SK-N-SH (cell line): ENCODE data around the gene PROM1. TPM values are rescaled to one million over a fixed set of nuclear protein-coding genes. Genes with fewer than 3 reads are reported as not detected.

Source experiments
- CTCF ChIA-PET: fragments of 300-600, 350-600 bp; formaldehyde crosslinking; extraction: SDS; loops from one replicate; lab custom pipeline; 2021; lab: Yijun Ruan, JAX
- POLR2A ChIA-PET: fragments of 350-600 bp; sonication (Branson Sonifier 250); formaldehyde crosslinking; extraction: SDS; loops from one replicate; lab custom pipeline; 2020; ENCODE audit warnings: antibody characterized with exemption, inconsistent platforms; lab: Yijun Ruan, JAX
- DNase-seq: peaks from one replicate; pipeline ENCODE4 v3.0.0; 2012
- H2AFZ ChIP-seq: fragments of 200-600 bp; sonication (generic); 2 replicates; pipeline ENCODE4 v1.8.1; 2016; ENCODE audit warnings: antibody characterized with exemption, mild to moderate bottlenecking, low read depth
- H3F3A ChIP-seq: fragments of 200-600 bp; sonication (generic); replicated peaks from 2 replicates; pipeline ENCODE3; 2016; ENCODE audit warnings: antibody characterized with exemption, mild to moderate bottlenecking; ENCODE audit not compliant: insufficient read depth
- H3K27ac ChIP-seq, 2 experiments: fragments of 200-500 bp in 1 of 2; fragments of 200-600 bp in 1 of 2; sonication (Bioruptor generic) in 1 of 2; sonication (generic), shearing (Covaris generic) in 1 of 2; 2 replicates each; pipeline versions ENCODE4 v1.5.1 to v1.6.1; 2014 to 2016; ENCODE audit warnings: low read depth in 2 of 2, inconsistent platforms in 1 of 2, low read length in 1 of 2, mild to moderate bottlenecking in 1 of 2, mixed read lengths in 1 of 2
- H3K27me3 ChIP-seq: fragments of 200-600 bp; sonication (generic), shearing (Covaris generic); 2 replicates; pipeline ENCODE4 v1.6.1; 2016; ENCODE audit warnings: mixed run types; ENCODE audit not compliant: insufficient read depth
- H3K36me3 ChIP-seq, 2 experiments: fragments of 200-500 bp in 1 of 2; fragments of 200-600 bp in 1 of 2; sonication (Bioruptor generic) in 1 of 2; sonication (generic) in 1 of 2; replicated peaks in 1 of 2; 2 replicates each; pipeline versions ENCODE3 to v1.5.1; 2014 to 2016; ENCODE audit warnings: low read length in 1 of 2, mild to moderate bottlenecking in 1 of 2; ENCODE audit not compliant: insufficient read depth in 2 of 2, control insufficient read depth in 1 of 2
- H3K4me1 ChIP-seq, 2 experiments: fragments of 200-500 bp in 1 of 2; fragments of 200-600 bp in 1 of 2; sonication (Bioruptor generic) in 1 of 2; sonication (generic), shearing (Covaris generic) in 1 of 2; 2 replicates each; pipeline versions ENCODE4 v1.5.1 to v1.6.1; 2014 to 2016; ENCODE audit warnings: low read depth in 1 of 2, low read length in 1 of 2, mixed run types in 1 of 2; ENCODE audit not compliant: insufficient read depth in 2 of 2, control insufficient read depth in 1 of 2
- H3K4me2 ChIP-seq: fragments of 200-600 bp; sonication (generic), shearing (Covaris generic); 2 replicates; pipeline ENCODE4 v1.6.1; 2017; ENCODE audit warnings: mixed run types
- H3K4me3 ChIP-seq, 2 experiments: fragments of 200-500 bp in 1 of 2; fragments of 200-600 bp in 1 of 2; sonication (Bioruptor generic) in 1 of 2; sonication (generic), shearing (Covaris generic) in 1 of 2; 2 replicates each; pipeline versions ENCODE4 v1.5.1 to v1.8.1; 2014 to 2016; ENCODE audit warnings: low read depth in 2 of 2, inconsistent platforms in 1 of 2, low read length in 1 of 2, mild to moderate bottlenecking in 1 of 2, mixed read lengths in 1 of 2, moderate library complexity in 1 of 2
- H3K79me2 ChIP-seq: fragments of 200-600 bp; sonication (generic); 2 replicates; pipeline ENCODE4 v1.8.1; 2017; ENCODE audit warnings: mild to moderate bottlenecking; ENCODE audit not compliant: insufficient read depth
- H3K9ac ChIP-seq: fragments of 200-600 bp; sonication (generic); 2 replicates; pipeline ENCODE4 v1.6.1; 2017; ENCODE audit warnings: mixed run types
- H3K9me2 ChIP-seq: fragments of 200-600 bp; sonication (generic); 2 replicates; pipeline ENCODE4 v1.6.1; 2017; ENCODE audit warnings: mixed run types
- H3K9me3 ChIP-seq: fragments of 200-600 bp; sonication (generic); 2 replicates; pipeline ENCODE4 v1.6.1; 2017; ENCODE audit warnings: mixed run types, mild to moderate bottlenecking, moderate library complexity
- H4K20me1 ChIP-seq: fragments of 200-600 bp; sonication (generic); 2 replicates; pipeline ENCODE4 v1.6.1; 2017; ENCODE audit warnings: mild to moderate bottlenecking, mixed run types; ENCODE audit not compliant: insufficient read depth
- CHD2 ChIP-seq: fragments of 150-350 bp; IDR thresholded peaks from 2 replicates; pipeline ENCODE4 v1.6.1; 2018; ENCODE audit warnings: low read length; ENCODE audit not compliant: partially characterized antibody
- EZH2phosphoT487 ChIP-seq: fragments of 200-600 bp; sonication (generic); IDR thresholded peaks from 2 replicates; pipeline ENCODE4 v1.6.1; 2017; ENCODE audit warnings: low read depth, mixed run types, mild to moderate bottlenecking, antibody characterized with exemption, moderate library complexity, borderline replicate concordance
- FOXJ3 ChIP-seq: sonication (generic); formaldehyde crosslinking; IDR thresholded peaks from 2 replicates; pipeline ENCODE4 v1.5.1; 2020; ENCODE audit warnings: mild to moderate bottlenecking, missing genetic modification reagents
- FOXM1 ChIP-seq: IDR thresholded peaks from 2 replicates; pipeline ENCODE4 v1.4.0; 2012; ENCODE audit warnings: low read depth, mild to moderate bottlenecking
- GABPA ChIP-seq: IDR thresholded peaks from 2 replicates; pipeline ENCODE4 v1.4.0; 2012; ENCODE audit warnings: low read depth, mild to moderate bottlenecking
- JUND ChIP-seq: IDR thresholded peaks from 2 replicates; pipeline ENCODE4 v1.4.0; 2012
- NFIC ChIP-seq: IDR thresholded peaks from 2 replicates; pipeline ENCODE4 v1.4.0; 2012; ENCODE audit warnings: borderline replicate concordance
- NRF1 ChIP-seq: IDR thresholded peaks from 2 replicates; pipeline ENCODE4 v1.6.1; 2012; ENCODE audit warnings: low read depth, mild to moderate bottlenecking, low read length
- RAD21 ChIP-seq: IDR thresholded peaks from 2 replicates; pipeline ENCODE4 v1.6.1; 2012; ENCODE audit warnings: mild to moderate bottlenecking, low read length
- RCOR1 ChIP-seq: fragments of 150-350 bp; IDR thresholded peaks from 2 replicates; pipeline ENCODE4 v1.6.1; 2017; ENCODE audit warnings: antibody characterized with exemption, low read length
- RXRA ChIP-seq: IDR thresholded peaks from 2 replicates; pipeline ENCODE4 v1.4.0; 2012; ENCODE audit warnings: low read depth, mild to moderate bottlenecking, borderline replicate concordance
- SIN3A ChIP-seq: IDR thresholded peaks from 2 replicates; pipeline ENCODE4 v1.6.1; 2012; ENCODE audit warnings: low read depth, mild to moderate bottlenecking, low read length, moderate library complexity, borderline replicate concordance
- TCF12 ChIP-seq: IDR thresholded peaks from 2 replicates; pipeline ENCODE4 v1.4.0; 2012
- YY1 ChIP-seq: IDR thresholded peaks from 2 replicates; pipeline ENCODE4 v1.4.0; 2012; ENCODE audit warnings: low read depth, mild to moderate bottlenecking
- WGBS: methylation state at CpG from one replicate; pipeline ENCODE4 v1.1.6; 2017; ENCODE audit warnings: low lambda C conversion rate; 5-methylcytosine and 5-hydroxymethylcytosine counted together
- polyA plus RNA-seq, 3 experiments: library from polyadenylated mRNA; depleted of rRNA; stranded (reverse); fragments of >200 nt; gene quantifications; 2 replicates each; pipeline ENCODE4 v1.2.3, GENCODE V29; 2012
- TF ChIP-seq, protein P1 (sequence below): IDR thresholded peaks from 2 replicates; pipeline ENCODE4; 2012
- TF ChIP-seq, protein P2 (sequence below): fragments of 150-350 bp; IDR thresholded peaks from 2 replicates; pipeline ENCODE4 v1.6.1; 2016; ENCODE audit warnings: mild to moderate bottlenecking, low read depth, low read length
- TF ChIP-seq, protein P3 (sequence below): fragments of 200-600 bp; sonication (generic); IDR thresholded peaks from 2 replicates; pipeline ENCODE4 v1.6.1; 2017; ENCODE audit warnings: antibody characterized with exemption, mild to moderate bottlenecking, moderate library complexity
- TF ChIP-seq, protein P4 (sequence below): IDR thresholded peaks from 2 replicates; pipeline ENCODE4 v1.4.0; 2012; ENCODE audit warnings: low read depth
- TF ChIP-seq, protein P5 (sequence below): IDR thresholded peaks from 2 replicates; pipeline ENCODE4 v1.4.0; 2012; ENCODE audit warnings: low read depth, borderline replicate concordance

PROM1 gene
- polyA plus RNA-seq, 1 of the 3 experiments (the other 2 are of a cell fraction), result not detected

DNA sequence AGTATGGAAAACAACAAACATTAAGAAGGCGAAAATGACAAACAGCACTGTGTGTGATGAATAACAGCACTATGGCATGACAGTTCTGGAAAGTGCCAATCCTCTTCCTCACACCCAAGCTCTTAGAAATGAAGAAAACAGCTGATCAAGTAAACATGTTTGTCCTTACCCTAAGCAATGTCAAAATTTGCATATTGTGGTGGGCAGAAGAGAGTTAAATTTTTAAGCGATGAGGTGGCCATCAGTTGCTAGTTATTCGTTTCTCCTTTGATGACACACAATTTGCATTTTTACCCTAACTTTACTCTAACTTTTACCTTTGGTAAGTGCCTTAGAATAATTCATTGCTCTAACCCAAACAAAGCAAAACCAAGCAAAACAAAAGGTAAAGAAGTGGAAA, 8.8 kb downstream of the PROM1 start:
- WGBS, result 61% methylated on average over 3 of the region's 3 CpGs
- POLR2A ChIA-PET, result no interaction called here
- no peaks in the 10 kb centered on the region for H3K79me2 ChIP-seq
- no peaks in the 10 kb centered on the region for H3K9me2 ChIP-seq
- TF ChIP-seq NRF1, result no peak
- no peak for TF ChIP-seq YY1
- no peak for TF ChIP-seq GABPA
- no peak for TF ChIP-seq NFIC
- no peak for TF ChIP-seq CHD2
- no peak for TF ChIP-seq FOXJ3
- no peak for TF ChIP-seq RXRA
- no peak for TF ChIP-seq RAD21
- TF ChIP-seq, protein P1, sequence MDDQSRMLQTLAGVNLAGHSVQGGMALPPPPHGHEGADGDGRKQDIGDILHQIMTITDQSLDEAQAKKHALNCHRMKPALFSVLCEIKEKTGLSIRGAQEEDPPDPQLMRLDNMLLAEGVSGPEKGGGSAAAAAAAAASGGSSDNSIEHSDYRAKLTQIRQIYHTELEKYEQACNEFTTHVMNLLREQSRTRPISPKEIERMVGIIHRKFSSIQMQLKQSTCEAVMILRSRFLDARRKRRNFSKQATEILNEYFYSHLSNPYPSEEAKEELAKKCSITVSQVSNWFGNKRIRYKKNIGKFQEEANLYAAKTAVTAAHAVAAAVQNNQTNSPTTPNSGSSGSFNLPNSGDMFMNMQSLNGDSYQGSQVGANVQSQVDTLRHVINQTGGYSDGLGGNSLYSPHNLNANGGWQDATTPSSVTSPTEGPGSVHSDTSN, result no peak
- no peak for TF ChIP-seq RCOR1
- TF ChIP-seq, protein P2, sequence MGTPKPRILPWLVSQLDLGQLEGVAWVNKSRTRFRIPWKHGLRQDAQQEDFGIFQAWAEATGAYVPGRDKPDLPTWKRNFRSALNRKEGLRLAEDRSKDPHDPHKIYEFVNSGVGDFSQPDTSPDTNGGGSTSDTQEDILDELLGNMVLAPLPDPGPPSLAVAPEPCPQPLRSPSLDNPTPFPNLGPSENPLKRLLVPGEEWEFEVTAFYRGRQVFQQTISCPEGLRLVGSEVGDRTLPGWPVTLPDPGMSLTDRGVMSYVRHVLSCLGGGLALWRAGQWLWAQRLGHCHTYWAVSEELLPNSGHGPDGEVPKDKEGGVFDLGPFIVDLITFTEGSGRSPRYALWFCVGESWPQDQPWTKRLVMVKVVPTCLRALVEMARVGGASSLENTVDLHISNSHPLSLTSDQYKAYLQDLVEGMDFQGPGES, result no peak
- TF ChIP-seq FOXM1, result no peak
- TF ChIP-seq, protein P3, sequence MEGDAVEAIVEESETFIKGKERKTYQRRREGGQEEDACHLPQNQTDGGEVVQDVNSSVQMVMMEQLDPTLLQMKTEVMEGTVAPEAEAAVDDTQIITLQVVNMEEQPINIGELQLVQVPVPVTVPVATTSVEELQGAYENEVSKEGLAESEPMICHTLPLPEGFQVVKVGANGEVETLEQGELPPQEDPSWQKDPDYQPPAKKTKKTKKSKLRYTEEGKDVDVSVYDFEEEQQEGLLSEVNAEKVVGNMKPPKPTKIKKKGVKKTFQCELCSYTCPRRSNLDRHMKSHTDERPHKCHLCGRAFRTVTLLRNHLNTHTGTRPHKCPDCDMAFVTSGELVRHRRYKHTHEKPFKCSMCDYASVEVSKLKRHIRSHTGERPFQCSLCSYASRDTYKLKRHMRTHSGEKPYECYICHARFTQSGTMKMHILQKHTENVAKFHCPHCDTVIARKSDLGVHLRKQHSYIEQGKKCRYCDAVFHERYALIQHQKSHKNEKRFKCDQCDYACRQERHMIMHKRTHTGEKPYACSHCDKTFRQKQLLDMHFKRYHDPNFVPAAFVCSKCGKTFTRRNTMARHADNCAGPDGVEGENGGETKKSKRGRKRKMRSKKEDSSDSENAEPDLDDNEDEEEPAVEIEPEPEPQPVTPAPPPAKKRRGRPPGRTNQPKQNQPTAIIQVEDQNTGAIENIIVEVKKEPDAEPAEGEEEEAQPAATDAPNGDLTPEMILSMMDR, result no peak
- no peak for TF ChIP-seq SIN3A
- TF ChIP-seq, protein P4, sequence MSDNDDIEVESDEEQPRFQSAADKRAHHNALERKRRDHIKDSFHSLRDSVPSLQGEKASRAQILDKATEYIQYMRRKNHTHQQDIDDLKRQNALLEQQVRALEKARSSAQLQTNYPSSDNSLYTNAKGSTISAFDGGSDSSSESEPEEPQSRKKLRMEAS, result no peak
- no peak for TF ChIP-seq JUND
- TF ChIP-seq, protein P5, sequence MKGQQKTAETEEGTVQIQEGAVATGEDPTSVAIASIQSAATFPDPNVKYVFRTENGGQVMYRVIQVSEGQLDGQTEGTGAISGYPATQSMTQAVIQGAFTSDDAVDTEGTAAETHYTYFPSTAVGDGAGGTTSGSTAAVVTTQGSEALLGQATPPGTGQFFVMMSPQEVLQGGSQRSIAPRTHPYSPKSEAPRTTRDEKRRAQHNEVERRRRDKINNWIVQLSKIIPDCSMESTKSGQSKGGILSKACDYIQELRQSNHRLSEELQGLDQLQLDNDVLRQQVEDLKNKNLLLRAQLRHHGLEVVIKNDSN, result no peak
- no peak for TF ChIP-seq TCF12
- no peak for TF ChIP-seq EZH2phosphoT487
- no peak overlapping the region for H2AFZ ChIP-seq
- H3K4me3 ChIP-seq, result no peak overlapping the region
- H3K36me3 ChIP-seq, result no peaks in the 10 kb centered on the region
- CTCF ChIA-PET, result interaction anchor here (0.9 to 1.3 kb wide), 2 partner anchors 9 to 81 kb away, joined by 3 to 5 read pairs; partner anchors contain the start of gene PROM1
- H3K4me2 ChIP-seq, result no peak overlapping the region
- no peaks in the 10 kb centered on the region for H3F3A ChIP-seq
- no peaks in the 10 kb centered on the region for H3K9me3 ChIP-seq
- no peaks in the 10 kb centered on the region; a peak in 1 of 4 replicates for H3K4me1 ChIP-seq
- no peaks in the 10 kb centered on the region for H4K20me1 ChIP-seq
- peaks cover 7% of the 10 kb centered on the region; the same call in 1 of the 2 replicates for H3K27me3 ChIP-seq
- DNase-seq, result no peak
- no peak overlapping the region for H3K9ac ChIP-seq
- no peak overlapping the region for H3K27ac ChIP-seq
